Stimulated activated memory B cell treated with anti-CD40 and anti-IgM and Interleukin-4, amounts not matched to agents 10 μg/mL and 1 μg/mL and 100 μg/mL, for 72 hours (primary cell): ENCODE data around the gene FUT2.
A peak's percentile ranks its signal among the peaks of the same experiment; 100 is the strongest.

Source experiments
- ATAC-seq: fragments of 150-1000 bp; cut with Tn5 transposase; 2 replicates; pipeline ENCODE4 v1.10.0; 2021
- H3K27ac Mint-ChIP-seq: one replicate; pipeline ENCODE4 v1.8.0; 2022; ENCODE audit warnings: mild to moderate bottlenecking, mixed read lengths
- H3K27me3 Mint-ChIP-seq: one replicate; pipeline ENCODE4 v1.8.0; 2022; ENCODE audit warnings: mixed read lengths
- H3K36me3 Mint-ChIP-seq: one replicate; pipeline ENCODE4 v1.8.0; 2022; ENCODE audit warnings: mixed read lengths
- H3K4me1 Mint-ChIP-seq: one replicate; pipeline ENCODE4 v1.8.0; 2022; ENCODE audit warnings: mixed read lengths
- H3K4me3 Mint-ChIP-seq: one replicate; pipeline ENCODE4 v1.8.0; 2022; ENCODE audit warnings: mild to moderate bottlenecking, moderate library complexity, mixed read lengths
- H3K9me3 Mint-ChIP-seq: one replicate; pipeline ENCODE4 v1.8.0; 2022; ENCODE audit warnings: mixed read lengths

The FUT2 gene

GRCh38 chr19:48745208-48745995 lies 49.6 kb downstream of the FUT2 start:
- Mint-ChIP-seq H3K36me3 (no peaks in the 10 kb centered on the region), H3K4me1 (peaks cover 16% of the 10 kb centered on the region), H3K27ac (no peak overlapping the region), H3K4me3 (no peak overlapping the region), H3K27me3 (peaks cover 75% of the 10 kb centered on the region), H3K9me3 (peaks cover 3% of the 10 kb centered on the region)
- peak; percentile 72 for ATAC-seq

GRCh38 chr19:48746110-48746509 lies 50.3 kb downstream of the FUT2 start:
- Mint-ChIP-seq H3K27me3 (peaks cover 75% of the 10 kb centered on the region), H3K36me3 (no peaks in the 10 kb centered on the region), H3K27ac (no peak overlapping the region), H3K4me3 (no peak overlapping the region), H3K4me1 (peaks cover 14% of the 10 kb centered on the region), H3K9me3 (peaks cover 3% of the 10 kb centered on the region)
- no peak for ATAC-seq

- Mint-ChIP-seq H3K9me3 (peaks cover 3% of the 10 kb centered on the region), H3K27me3 (peaks cover 75% of the 10 kb centered on the region), H3K4me1 (peaks cover 7% of the 10 kb centered on the region), H3K27ac (no peak within 1 kb of the TSS), H3K4me3 (no peak within 1 kb of the TSS), H3K36me3 (no peaks in the 10 kb centered on the region)
- ATAC-seq: peak; percentile 75
Observed at GRCh38 chr19:48746738-48747575, 51.2 kb downstream of the FUT2 start, which contains the start of gene IZUMO1. TSS of gene IZUMO1 (minus strand) at chr19:48746909. CDS start at chr19:48745859, 1,050 bp downstream.

- peaks cover 21% of the 10 kb centered on the region for H3K4me1 Mint-ChIP-seq
- no peak overlapping the region for H3K27ac Mint-ChIP-seq
- ATAC-seq: no peak
- H3K27me3 Mint-ChIP-seq: peaks cover 79% of the 10 kb centered on the region
- peaks cover 3% of the 10 kb centered on the region for H3K9me3 Mint-ChIP-seq
- H3K36me3 Mint-ChIP-seq: no peaks in the 10 kb centered on the region
- no peak overlapping the region for H3K4me3 Mint-ChIP-seq
Observed at GRCh38 chr19:48749571-48750198, 53.9 kb downstream of the FUT2 start.

GRCh38 chr19:48750351-48750750 lies 54.6 kb downstream of the FUT2 start:
- peaks cover 3% of the 10 kb centered on the region for H3K9me3 Mint-ChIP-seq
- no peak overlapping the region for H3K27ac Mint-ChIP-seq
- H3K27me3 Mint-ChIP-seq: peaks cover 82% of the 10 kb centered on the region
- ATAC-seq: no peak
- no peaks in the 10 kb centered on the region for H3K36me3 Mint-ChIP-seq
- no peak overlapping the region for H3K4me3 Mint-ChIP-seq
- H3K4me1 Mint-ChIP-seq: peaks cover 21% of the 10 kb centered on the region

GRCh38 chr19:48750771-48751504 lies 55.2 kb downstream of the FUT2 start:
- Mint-ChIP-seq H3K4me1 (peaks cover 21% of the 10 kb centered on the region), H3K4me3 (peak overlapping the region; percentile 27), H3K36me3 (no peaks in the 10 kb centered on the region), H3K27me3 (peaks cover 82% of the 10 kb centered on the region), H3K9me3 (peaks cover 3% of the 10 kb centered on the region), H3K27ac (no peak overlapping the region)
- no peak for ATAC-seq

- Mint-ChIP-seq H3K4me3 (peak overlapping the region; percentile 60), H3K27me3 (peaks cover 82% of the 10 kb centered on the region), H3K9me3 (no peaks in the 10 kb centered on the region), H3K4me1 (peaks cover 20% of the 10 kb centered on the region), H3K27ac (no peak overlapping the region), H3K36me3 (no peaks in the 10 kb centered on the region)
- no peak for ATAC-seq
Observed at GRCh38 chr19:48751845-48752495, 56.2 kb downstream of the FUT2 start.

- Mint-ChIP-seq H3K4me1 (peaks cover 15% of the 10 kb centered on the region), H3K9me3 (no peaks in the 10 kb centered on the region), H3K27ac (no peak within 1 kb of the TSS), H3K27me3 (peaks cover 79% of the 10 kb centered on the region), H3K4me3 (peak within 1 kb of the TSS; percentile 65), H3K36me3 (no peaks in the 10 kb centered on the region)
- ATAC-seq: peak; percentile 67
Observed at GRCh38 chr19:48752496-48753365, 57.0 kb downstream of the FUT2 start, which contains the start of gene FUT1. TSS of gene FUT1 (minus strand) at chr19:48752641. CDS start at chr19:48751281, 1,360 bp downstream.

- no peak within 1 kb of the TSS for H3K4me3 Mint-ChIP-seq
- H3K27me3 Mint-ChIP-seq: peaks cover 77% of the 10 kb centered on the region
- H3K36me3 Mint-ChIP-seq: no peaks in the 10 kb centered on the region
Observed at GRCh38 chr19:48755084-48755641, 59.4 kb downstream of the FUT2 start, which contains the start of gene FGF21. TSS of gene FGF21 (plus strand) at chr19:48755524. CDS start at chr19:48756237, 713 bp downstream.

More at GRCh38 chr19:48755084-48755641, 59.4 kb downstream of the FUT2 start, which contains the start of gene FGF21:
- H3K27ac Mint-ChIP-seq: no peak within 1 kb of the TSS
- no peaks in the 10 kb centered on the region for H3K9me3 Mint-ChIP-seq
- no peak for ATAC-seq
- H3K4me1 Mint-ChIP-seq: peaks cover 16% of the 10 kb centered on the region
